ENCODE measurements around the gene SIKE1.
A peak's percentile ranks its signal among the peaks of the same experiment; 100 is the strongest.

SIKE1 gene

DNA sequence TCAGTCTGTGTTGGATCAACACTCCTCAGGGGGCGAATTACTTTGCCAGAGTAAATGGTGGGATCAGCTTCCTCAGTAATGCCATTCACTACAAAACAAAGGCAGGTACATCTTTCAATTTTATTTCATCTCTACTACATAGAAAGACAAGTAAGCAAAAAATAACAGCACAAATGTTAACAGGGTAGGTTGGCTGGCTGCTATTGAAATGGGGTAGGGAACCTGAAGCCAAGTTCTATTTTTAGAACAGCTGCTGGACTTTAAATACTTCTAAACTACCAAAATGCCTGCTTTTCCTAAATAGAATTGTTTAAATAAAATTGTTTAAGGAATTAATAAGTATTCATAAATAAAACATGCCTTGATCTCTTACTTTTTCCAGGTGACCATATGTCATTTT, 56.6 kb downstream of the SIKE1 start:
- Histone ChIP-seq H3K9ac (ENCODE audit: insufficient read length) (no peak overlapping the region), H3K27ac (0 out of 2 replicates have a peak overlapping the region, but pooled peaks have one; percentile 12), H3K36me3 (ENCODE audit: insufficient read depth, low read length) (peaks cover 99% of the 10 kb centered on the region), H3K4me3 (no peak overlapping the region), H3K9me3 (ENCODE audit: low read depth, low read length) (no peaks in the 10 kb centered on the region)
- no peak for TF ChIP-seq FOXP2 (optimal IDR thresholded peaks at IDR 0.05; ENCODE audit: control extremely low read depth, extremely low read length, insufficient read depth)
- no peak for TF ChIP-seq POLR2AphosphoS5 (IDR thresholded peaks at IDR 0.05; ENCODE audit: borderline replicate concordance, low read depth, low read length)
- TF ChIP-seq EZH2 (IDR thresholded peaks at IDR 0.05), result no peak
- DNase-seq (ENCODE audit: low read depth, low spot score), result no peak

DNA sequence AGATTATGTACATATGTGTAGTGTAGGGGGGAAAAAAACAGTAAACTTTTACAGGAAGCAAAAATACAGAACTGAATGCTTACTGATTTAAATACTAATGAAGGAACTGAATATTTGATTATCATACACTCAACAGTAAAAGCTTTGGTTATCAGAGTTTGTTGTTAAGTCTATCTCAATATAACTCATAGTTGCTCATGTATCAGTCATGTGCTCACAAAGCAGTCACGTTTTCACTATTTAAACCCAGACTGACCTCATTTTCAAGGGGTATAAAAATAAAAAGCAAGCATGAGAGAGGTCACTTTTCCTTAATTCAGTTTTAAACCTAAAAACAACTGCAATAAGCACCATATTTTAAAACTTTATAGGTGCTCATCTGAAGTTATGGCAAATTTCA, 57.0 kb downstream of the SIKE1 start:
- no peak for DNase-seq (ENCODE audit: low read depth, low spot score)
- H3K36me3 ChIP-seq (ENCODE audit: insufficient read depth, low read length), result peaks cover 99% of the 10 kb centered on the region
- no peak overlapping the region for H3K4me3 ChIP-seq
- TF ChIP-seq POLR2AphosphoS5 (IDR thresholded peaks at IDR 0.05; ENCODE audit: borderline replicate concordance, low read depth, low read length), result no peak
- TF ChIP-seq EZH2 (IDR thresholded peaks at IDR 0.05), result no peak
- no peak for TF ChIP-seq FOXP2 (optimal IDR thresholded peaks at IDR 0.05; ENCODE audit: control extremely low read depth, extremely low read length, insufficient read depth)
- H3K9ac ChIP-seq (ENCODE audit: insufficient read length), result no peak overlapping the region
- H3K27ac ChIP-seq, result 0 out of 2 replicates have a peak overlapping the region, but pooled peaks have one; percentile 37
- H3K9me3 ChIP-seq (ENCODE audit: low read depth, low read length), result no peaks in the 10 kb centered on the region

- Histone ChIP-seq H3K36me3 (ENCODE audit: insufficient read depth, low read length) (peaks cover 92% of the 10 kb centered on the region), H3K9ac (ENCODE audit: insufficient read length) (no peak overlapping the region)
- no peak for TF ChIP-seq POLR2AphosphoS5 (IDR thresholded peaks at IDR 0.05; ENCODE audit: borderline replicate concordance, low read depth, low read length)
- no peak for TF ChIP-seq EZH2 (IDR thresholded peaks at IDR 0.05)
- TF ChIP-seq FOXP2 (optimal IDR thresholded peaks at IDR 0.05; ENCODE audit: control extremely low read depth, extremely low read length, insufficient read depth), result no peak
These were observed 60.0 kb downstream of the SIKE1 start for GRCh38 chr1:114720492-114720891.

More at GRCh38 chr1:114720492-114720891, 60.0 kb downstream of the SIKE1 start:
- Histone ChIP-seq H3K4me3 (no peak overlapping the region), H3K27ac (peak overlapping the region; percentile 68), H3K9me3 (ENCODE audit: low read depth, low read length) (no peaks in the 10 kb centered on the region)
- no peak for DNase-seq (ENCODE audit: low read depth, low spot score)
